ENCODE data around the gene METTL23. TPM values are rescaled to one million over a fixed set of nuclear protein-coding genes. Genes with fewer than 3 reads are reported as not detected.

METTL23 gene
- total and polyA plus RNA-seq, 2 of the 8 experiments (the other 6 are each of a cell fraction or from before 2014, with no cell fraction given) = 36.1 to 60.2 TPM

DNA sequence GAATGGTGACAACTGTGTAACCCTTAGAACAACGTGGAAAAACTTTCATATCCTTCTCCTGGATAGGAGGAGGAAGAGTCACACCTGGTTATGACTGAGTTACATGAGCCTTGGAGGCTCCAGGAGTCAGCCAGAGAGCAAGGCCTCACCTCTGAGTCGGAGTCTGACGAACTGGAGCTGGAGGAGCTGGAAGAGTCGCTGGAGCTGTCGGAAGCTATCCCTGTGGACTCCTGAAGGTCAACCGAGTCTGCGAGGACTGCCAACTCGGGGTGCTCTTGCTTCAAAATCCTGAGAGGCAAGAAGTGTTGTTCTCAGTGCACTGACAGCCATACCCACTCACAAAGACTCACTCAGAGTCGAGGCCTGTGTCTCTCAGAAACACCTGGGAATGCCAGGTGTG, 6.4 kb upstream of the METTL23 start:
- peaks cover 11 to 66% (median 44%) of the 10 kb centered on the region in 4 experiments for H3K36me3 ChIP-seq (ENCODE audit: control insufficient read depth in 2 of 4, insufficient read depth in 4 of 4, low read length in 3 of 4)
- no peak overlapping the region for H3K27ac ChIP-seq (ENCODE audit: low read depth, low read length)
- no peak overlapping the region for H3K9ac ChIP-seq (replicated peaks in 1 of 4; ENCODE audit: extremely low read depth in 1 of 4, low read depth in 3 of 4, low read length in 3 of 4)
- no peak overlapping the region for H2AFZ ChIP-seq (ENCODE audit: low read length)
- no peak overlapping the region for H4K91ac ChIP-seq (replicated peaks; ENCODE audit: insufficient read length, low read length)
- no peak overlapping the region for H3K4me2 ChIP-seq (ENCODE audit: insufficient read depth in 1 of 2, low read depth in 2 of 2, low read length in 2 of 2)
- no peak overlapping the region for H2BK5ac ChIP-seq (ENCODE audit: low read depth, low read length)
- no peak overlapping the region for H3K4ac ChIP-seq (replicated peaks; ENCODE audit: insufficient read length, low read depth, low read length)
- H3K23ac ChIP-seq (ENCODE audit: insufficient read length) = no peak overlapping the region
- H4K20me1 ChIP-seq (replicated peaks in 1 of 2; ENCODE audit: control insufficient read depth in 1 of 2, insufficient read depth in 2 of 2, low read length in 2 of 2) = peaks cover 0 to 4% of the 10 kb centered on the region in 2 experiments
- H3K9me3 ChIP-seq (ENCODE audit: insufficient read depth in 2 of 2, low read depth in 1 of 2, low read length in 1 of 2) = no peaks in the 10 kb centered on the region
- no peak overlapping the region for H4K8ac ChIP-seq (ENCODE audit: extremely low read depth, insufficient read depth, low read length)
- FAIRE-seq (no peak), DNase-seq (ENCODE audit: low read depth in 1 of 2, low spot score in 2 of 2) (no peak)
- no peak overlapping the region for H2BK12ac ChIP-seq (ENCODE audit: low read depth, low read length)
- H3K14ac ChIP-seq (ENCODE audit: insufficient read length) = no peak overlapping the region
- no peak overlapping the region for H2BK120ac ChIP-seq (replicated peaks; ENCODE audit: low read depth, low read length)
- CTCF ChIA-PET (ENCODE audit: partially characterized antibody) = interaction anchor here (1.7 to 10.2 kb wide), 3 partner anchors 9 to 34 kb away, joined by 4 to 155 read pairs (median 21); partner anchors contain the start of gene MXRA7
- no peak overlapping the region for H2AK5ac ChIP-seq (ENCODE audit: low read depth, low read length)
- H3K23me2 ChIP-seq (ENCODE audit: low read depth, low read length) = no peaks in the 10 kb centered on the region
- no peaks in the 10 kb centered on the region for H3K27me3 ChIP-seq (replicated peaks in 1 of 4; ENCODE audit: control insufficient read depth in 3 of 4, extremely low read depth in 1 of 4, insufficient read depth in 3 of 4, low read length in 3 of 4)
- H4K5ac ChIP-seq (ENCODE audit: insufficient read length, low read depth, low read length) = no peak overlapping the region
- POLR2A ChIA-PET (ENCODE audit: partially characterized antibody) = interaction anchor here (1.0 to 1.3 kb wide), 2 partner anchors 8 to 12 kb away, joined by 3 to 8 read pairs; no protein-coding TSS in a partner anchor
- H3K4me1 ChIP-seq (replicated peaks in 1 of 4; ENCODE audit: control insufficient read depth in 3 of 4, insufficient read depth in 4 of 4, low read length in 3 of 4) = no peaks in the 10 kb centered on the region; a peak in 1 of 7 replicates
- TF ChIP-seq CHD2 (IDR thresholded peaks at IDR 0.05; ENCODE audit: low read length) (no peak), RFX5 (IDR thresholded peaks at IDR 0.05; ENCODE audit: borderline replicate concordance, low read depth, low read length) (no peak), HDAC2 (IDR thresholded peaks at IDR 0.05; ENCODE audit: borderline replicate concordance in 1 of 2, low read depth in 2 of 2, low read length in 2 of 2) (no peak)
- no peak overlapping the region for H3K18ac ChIP-seq (ENCODE audit: extremely low read depth, low read length)
- 88% methylated on average over 9 of the region's 9 CpGs; no CpG with 5 or more reads in 1 of the 2 experiments for WGBS, 2 experiments (ENCODE audit: extremely low coverage in 1 of 2, insufficient coverage in 1 of 2, insufficient read length in 1 of 2, insufficient replicate concordance in 2 of 2, low coverage in 1 of 2, low lambda C conversion rate in 2 of 2, missing lambda C conversion rate in 1 of 2)
- no peak overlapping the region for H2BK15ac ChIP-seq (ENCODE audit: low read length)
- no peak overlapping the region for H3K4me3 ChIP-seq (ENCODE audit: extremely low read depth in 1 of 4, insufficient read depth in 2 of 4, low read depth in 3 of 4, low read length in 4 of 4)
- no peak overlapping the region for H2BK20ac ChIP-seq (ENCODE audit: low read length)
- no peak overlapping the region for H3K56ac ChIP-seq (replicated peaks; ENCODE audit: insufficient read length, low read depth, low read length)
- H3K79me1 ChIP-seq (ENCODE audit: low read depth, low read length) = no peaks in the 10 kb centered on the region
- peaks cover 0 to 3% of the 10 kb centered on the region in 2 experiments; a peak in 1 of 4 replicates for H3K79me2 ChIP-seq (ENCODE audit: control insufficient read depth in 1 of 2, insufficient read depth in 2 of 2, low read length in 2 of 2)
